ENCODE data around the gene SKI. TPM values are rescaled to one million over a fixed set of nuclear protein-coding genes. Genes with fewer than 3 reads are reported as not detected.

SKI gene
- total RNA-seq, 6 experiments from 2014 or later: 23.7 to 84.8 (median 31.4) TPM

DNA sequence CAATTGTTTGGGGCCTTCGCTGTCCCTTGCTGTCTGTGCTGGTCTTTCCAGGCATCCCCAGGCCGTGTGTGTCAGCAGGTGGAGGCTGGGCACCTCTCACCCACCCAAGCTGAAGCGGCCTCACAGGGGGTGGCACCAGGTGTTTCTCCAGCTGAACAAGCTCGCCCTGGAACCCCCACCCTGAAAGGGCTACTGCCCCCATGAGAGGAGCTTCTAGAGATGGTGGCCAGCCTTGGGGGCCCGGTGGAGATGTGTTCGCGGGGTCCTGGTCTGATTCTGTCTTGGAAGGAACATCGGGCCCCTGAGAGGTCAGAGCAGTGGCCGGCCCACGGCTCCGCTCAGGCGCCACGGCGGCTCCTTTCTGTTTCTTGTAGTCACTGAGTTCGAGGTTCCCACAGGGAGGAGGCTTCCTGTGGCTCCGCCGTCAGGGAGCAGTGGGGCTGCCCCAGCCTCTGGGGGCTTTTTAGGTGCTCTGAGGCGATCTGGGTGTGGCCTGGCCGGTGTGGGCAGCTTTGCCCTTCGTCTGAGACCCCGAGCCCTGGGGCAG is 46.9 kb downstream of the SKI start:
- no peak overlapping the region for H3K4me3 ChIP-seq
- TF ChIP-seq, protein P1, sequence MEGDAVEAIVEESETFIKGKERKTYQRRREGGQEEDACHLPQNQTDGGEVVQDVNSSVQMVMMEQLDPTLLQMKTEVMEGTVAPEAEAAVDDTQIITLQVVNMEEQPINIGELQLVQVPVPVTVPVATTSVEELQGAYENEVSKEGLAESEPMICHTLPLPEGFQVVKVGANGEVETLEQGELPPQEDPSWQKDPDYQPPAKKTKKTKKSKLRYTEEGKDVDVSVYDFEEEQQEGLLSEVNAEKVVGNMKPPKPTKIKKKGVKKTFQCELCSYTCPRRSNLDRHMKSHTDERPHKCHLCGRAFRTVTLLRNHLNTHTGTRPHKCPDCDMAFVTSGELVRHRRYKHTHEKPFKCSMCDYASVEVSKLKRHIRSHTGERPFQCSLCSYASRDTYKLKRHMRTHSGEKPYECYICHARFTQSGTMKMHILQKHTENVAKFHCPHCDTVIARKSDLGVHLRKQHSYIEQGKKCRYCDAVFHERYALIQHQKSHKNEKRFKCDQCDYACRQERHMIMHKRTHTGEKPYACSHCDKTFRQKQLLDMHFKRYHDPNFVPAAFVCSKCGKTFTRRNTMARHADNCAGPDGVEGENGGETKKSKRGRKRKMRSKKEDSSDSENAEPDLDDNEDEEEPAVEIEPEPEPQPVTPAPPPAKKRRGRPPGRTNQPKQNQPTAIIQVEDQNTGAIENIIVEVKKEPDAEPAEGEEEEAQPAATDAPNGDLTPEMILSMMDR (IDR thresholded peaks at IDR 0.05): no peak
- ATAC-seq: no peak
- peak overlapping the region in 1 of 3 donors; percentile 13 for H3K27ac ChIP-seq
- peaks cover 2 to 70% (median 38%) of the 10 kb centered on the region in 4 donors for H3K4me1 ChIP-seq
- H3K36me3 ChIP-seq: no peaks in the 10 kb centered on the region
- no CpG with 5 or more reads among the region's 21 CpGs for WGBS (ENCODE audit: insufficient coverage, low coverage, low lambda C conversion rate, missing lambda C conversion rate)
- no peaks in the 10 kb centered on the region for H3K27me3 ChIP-seq
- DNase-seq: peak in 2 of 3 donors; percentile 21 to 37
- intact Hi-C loops (cut with DNase I): no loop called here
- no peaks in the 10 kb centered on the region for H3K9me3 ChIP-seq

DNA sequence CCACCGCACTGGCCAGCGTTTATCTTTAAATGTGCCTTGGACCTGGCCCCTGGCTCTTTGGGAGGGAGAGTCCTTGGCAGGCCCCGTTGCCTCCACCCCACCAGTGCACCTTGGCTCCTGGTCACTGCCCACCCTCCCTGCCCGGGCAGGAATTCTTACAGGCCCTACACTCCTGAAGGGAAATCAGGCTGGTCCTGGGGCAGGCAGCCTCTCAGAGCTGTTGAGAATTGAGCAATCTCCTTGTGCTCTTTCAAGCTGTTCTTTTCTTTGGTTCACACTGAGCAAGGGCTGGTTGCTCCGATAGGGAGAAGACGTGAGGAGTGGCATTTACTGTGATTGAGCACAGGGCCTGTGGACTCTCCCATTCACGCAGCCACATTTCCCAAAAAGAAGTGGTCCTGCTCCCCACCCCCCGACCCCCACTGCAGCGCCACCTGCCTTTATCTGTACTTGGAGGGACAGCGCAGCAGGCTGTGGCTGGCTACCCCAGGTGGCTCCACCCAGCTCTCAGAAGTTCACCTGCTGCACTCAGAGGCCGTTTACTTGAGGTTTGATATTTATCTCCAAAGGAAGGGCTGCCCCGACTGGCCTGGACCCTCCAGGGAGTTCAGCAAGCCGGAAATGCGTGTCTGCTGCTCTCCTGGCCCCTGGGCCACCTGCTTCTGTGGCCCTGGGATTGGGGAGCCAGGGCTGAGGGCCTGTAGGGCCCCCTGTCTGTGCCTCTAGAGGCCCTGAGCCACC is 47.8 kb downstream of the SKI start:
- no peaks in the 10 kb centered on the region for H3K36me3 ChIP-seq
- intact Hi-C loops (cut with DNase I): no loop called here
- ATAC-seq (peak in 1 of 4 donors; percentile 16), DNase-seq (peak in 1 of 3 donors; percentile 52)
- no peaks in the 10 kb centered on the region for H3K9me3 ChIP-seq
- no peak overlapping the region for H3K4me3 ChIP-seq
- H3K27me3 ChIP-seq: no peaks in the 10 kb centered on the region
- no peak for TF ChIP-seq POLR2A (IDR thresholded peaks at IDR 0.05)
- TF ChIP-seq, protein P1 (IDR thresholded peaks at IDR 0.05): no peak
- H3K27ac ChIP-seq: peak overlapping the region in 2 of 3 donors; percentile 6 to 13
- H3K4me1 ChIP-seq: peaks cover 2 to 64% (median 31%) of the 10 kb centered on the region in 4 donors
- WGBS (ENCODE audit: insufficient coverage, low coverage, low lambda C conversion rate, missing lambda C conversion rate): 48% methylated on average over 8 of the region's 14 CpGs

DNA sequence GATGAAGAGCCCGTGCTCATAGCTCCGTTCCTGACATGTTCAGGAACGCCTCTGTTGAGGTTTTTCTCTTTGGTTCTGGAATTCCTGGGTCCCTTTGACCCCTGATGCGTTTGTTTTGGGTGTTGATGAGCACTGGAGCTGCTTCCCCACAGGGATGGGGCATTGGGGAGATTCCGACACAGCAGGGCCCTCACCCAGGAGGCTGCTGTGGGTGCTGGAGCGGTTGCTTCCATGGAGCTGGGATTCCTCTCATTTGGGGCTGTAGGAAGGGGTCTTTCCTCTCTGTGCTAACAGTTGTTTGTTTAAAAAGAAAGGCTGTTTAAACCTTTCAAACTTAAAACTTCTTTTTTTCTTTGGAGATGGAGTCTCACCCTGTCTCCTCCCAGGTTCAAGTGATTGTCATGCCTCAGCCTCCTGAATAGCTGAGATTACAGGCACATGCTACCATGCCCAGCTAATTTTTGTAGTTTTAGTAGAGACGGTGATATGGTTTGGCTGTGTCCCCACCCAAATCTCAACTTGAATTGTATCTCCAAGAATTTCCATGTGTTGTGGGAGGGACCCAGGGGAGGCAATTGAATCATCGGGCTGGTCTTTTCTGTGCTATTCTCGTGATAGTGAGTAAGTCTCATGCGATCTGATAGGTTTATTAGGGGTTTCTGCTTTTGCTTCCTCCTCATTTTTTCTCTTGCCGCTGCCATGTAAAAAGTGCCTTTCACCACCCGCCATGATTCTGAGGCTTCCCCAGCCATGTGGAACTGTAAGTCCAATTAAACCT is 48.9 kb downstream of the SKI start:
- peak in 1 of 3 donors; percentile 14 for DNase-seq
- Histone ChIP-seq H3K4me3 (no peak overlapping the region), H3K27me3 (no peaks in the 10 kb centered on the region), H3K9me3 (no peaks in the 10 kb centered on the region), H3K36me3 (no peaks in the 10 kb centered on the region), H3K4me1 (peaks cover 2 to 54% (median 24%) of the 10 kb centered on the region in 4 donors), H3K27ac (no peak overlapping the region)
- no peak for ATAC-seq
- 71% methylated on average over 6 of the region's 12 CpGs for WGBS (ENCODE audit: insufficient coverage, low coverage, low lambda C conversion rate, missing lambda C conversion rate)
- no peak for TF ChIP-seq POLR2A (IDR thresholded peaks at IDR 0.05)
- TF ChIP-seq, protein P1 (IDR thresholded peaks at IDR 0.05): no peak
- intact Hi-C loops (cut with DNase I): no loop called here

DNA sequence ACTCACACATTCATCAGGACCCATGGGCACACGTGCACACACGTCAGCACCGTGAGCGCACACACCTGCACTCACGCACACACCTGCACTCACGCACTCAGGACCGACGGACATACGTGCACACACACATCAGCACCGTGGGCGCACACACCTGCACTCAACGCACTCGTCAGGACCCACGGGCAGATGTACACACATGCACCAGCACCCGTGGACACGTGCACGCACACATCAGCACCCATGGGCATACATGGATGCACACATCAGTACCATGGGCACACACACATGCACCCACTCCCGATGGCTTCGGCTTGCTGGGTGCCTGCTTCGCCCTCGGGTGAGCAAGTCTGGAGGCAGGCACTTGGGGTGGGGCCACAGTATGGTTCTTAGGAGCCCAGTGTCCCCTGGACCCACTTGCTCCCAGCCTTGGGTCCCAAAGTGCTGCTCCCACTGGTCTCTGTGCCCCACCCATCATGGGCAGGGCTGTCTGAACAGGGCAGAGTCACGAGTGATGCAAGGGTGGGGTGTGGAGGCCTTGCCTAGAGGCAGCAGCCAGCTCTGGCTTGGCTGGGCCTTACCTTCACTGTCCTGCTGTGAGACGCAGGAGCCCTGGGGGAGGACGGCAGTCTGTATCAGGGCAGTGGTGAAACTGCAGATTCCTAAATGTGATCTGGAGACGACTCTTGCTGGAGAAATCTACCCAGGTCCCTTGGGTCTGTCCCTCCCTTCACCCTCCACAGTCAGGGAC is 49.8 kb downstream of the SKI start:
- TF ChIP-seq, protein P1 (IDR thresholded peaks at IDR 0.05): no peak
- TF ChIP-seq POLR2A (IDR thresholded peaks at IDR 0.05): no peak
- Histone ChIP-seq H3K4me3 (no peak overlapping the region), H3K36me3 (no peaks in the 10 kb centered on the region), H3K9me3 (no peaks in the 10 kb centered on the region), H3K27me3 (no peaks in the 10 kb centered on the region), H3K4me1 (peaks cover 0 to 46% (median 16%) of the 10 kb centered on the region in 4 donors), H3K27ac (peak overlapping the region in 2 of 3 donors; percentile 47 to 57)
- intact Hi-C loops (cut with DNase I): no loop called here
- WGBS (ENCODE audit: insufficient coverage, low coverage, low lambda C conversion rate, missing lambda C conversion rate): 95% methylated on average over 7 of the region's 25 CpGs
- DNase-seq: peak in 2 of 3 donors; percentile 31 to 53
- ATAC-seq: peak; percentile 2 to 17 (median 9)
